HG03025 (cell line): Measurements from ENCODE around the gene PRR13.
A peak's percentile ranks its signal among the peaks of the same experiment; 100 is the strongest.
"Not testable (repeated sequence)": the region's sequence is repeated elsewhere in the genome, so short reads cannot be mapped to it uniquely, and the experiment has no call there.

Experiments used
- ATAC-seq: cut with Tn5 transposase; IDR thresholded peaks from one replicate; pipeline ENCODE4 v1.9.1; 2021; ENCODE audit warnings: mild to moderate bottlenecking, moderate library complexity; ENCODE audit not compliant: unreplicated experiment, low FRiP score

PRR13 gene

GRCh38 chr12:53431187-53431586 lies 10.3 kb upstream of the PRR13 start:
- no peak for ATAC-seq

- not testable (repeated sequence) for ATAC-seq
These were observed 6.2 kb upstream of the PRR13 start for GRCh38 chr12:53435326-53435725.

GRCh38 chr12:53439582-53439981 lies 2.0 kb upstream of the PRR13 start:
- ATAC-seq = not testable (repeated sequence)

- ATAC-seq = no peak
These were observed 2.4 kb downstream of the PRR13 start for GRCh38 chr12:53443955-53444354.

- ATAC-seq = not testable (repeated sequence)
These were observed 3.2 kb downstream of the PRR13 start for GRCh38 chr12:53444593-53445325.

GRCh38 chr12:53450936-53451335 lies 9.4 kb downstream of the PRR13 start:
- ATAC-seq = no peak

- peak; percentile 89 for ATAC-seq
These were observed 10.2 kb downstream of the PRR13 start, which contains the start of gene PCBP2 for GRCh38 chr12:53451661-53452158. Gene PCBP2 (plus strand): TSS chr12:53452102. CDS start chr12:53454801, 2,699 bp downstream.

GRCh38 chr12:53452159-53453077 lies 10.9 kb downstream of the PRR13 start:
- ATAC-seq = peak; percentile 38

- no peak for ATAC-seq
These were observed 12.6 kb downstream of the PRR13 start for GRCh38 chr12:53453953-53454640.

- no peak for ATAC-seq
These were observed 13.2 kb downstream of the PRR13 start for GRCh38 chr12:53454707-53455106.

- no peak for ATAC-seq
These were observed 15.3 kb downstream of the PRR13 start for GRCh38 chr12:53456654-53457366.

- ATAC-seq = no peak
These were observed 17.6 kb downstream of the PRR13 start for GRCh38 chr12:53459097-53459496.

GRCh38 chr12:53461059-53461458 lies 19.5 kb downstream of the PRR13 start:
- ATAC-seq = no peak

GRCh38 chr12:53461591-53461990 lies 20.1 kb downstream of the PRR13 start:
- ATAC-seq = no peak

GRCh38 chr12:53462935-53463334 lies 21.4 kb downstream of the PRR13 start:
- no peak for ATAC-seq

- ATAC-seq = no peak
These were observed 22.4 kb downstream of the PRR13 start for GRCh38 chr12:53463802-53464560.

- ATAC-seq = no peak
These were observed 23.3 kb downstream of the PRR13 start for GRCh38 chr12:53464685-53465418.

- no peak for ATAC-seq
These were observed 24.1 kb downstream of the PRR13 start for GRCh38 chr12:53465679-53466078.

- no peak for ATAC-seq
These were observed 25.1 kb downstream of the PRR13 start for GRCh38 chr12:53466640-53467039.
